IMR-90 (cell line): ENCODE results near the gene DEF6. TPM values are rescaled to one million over a fixed set of nuclear protein-coding genes. Genes with fewer than 3 reads are reported as not detected.

Experiments
- ATAC-seq: fragments of 200-7000 bp; cut with Tn5 transposase; 2 replicates; pipeline ENCODE4 v1.9.1; 2020; ENCODE audit warnings: low read depth, mild to moderate bottlenecking, moderate library complexity
- BruUV-seq: library from RNA; stranded (reverse); fragments of 400-500 nt; replicated peaks from 2 replicates; lab custom pipeline; 2021; lab: Mats Ljungman, UMichigan
- CTCF ChIA-PET: fragments of 300-600 bp; formaldehyde crosslinking; extraction: SDS; loops from one replicate; lab custom pipeline; 2021; ENCODE audit warnings: antibody characterized with exemption; lab: Yijun Ruan, JAX
- POLR2A ChIA-PET: fragments of 300-600 bp; sonication (Branson Sonifier 250); formaldehyde crosslinking; loops from one replicate; lab custom pipeline; 2022; ENCODE audit warnings: antibody characterized with exemption; ENCODE audit not compliant: unreplicated experiment; lab: Charles Lee
- DNase-seq: peaks from one replicate; pipeline ENCODE4 v3.0.0; 2013
- H2AFZ ChIP-seq: replicated peaks from 2 replicates; pipeline ENCODE3; 2013; ENCODE audit warnings: low read length, mild to moderate bottlenecking; ENCODE audit not compliant: poor library complexity
- H2AK5ac ChIP-seq: 2 replicates; pipeline ENCODE4 v1.6.1; 2013; ENCODE audit warnings: low read depth, low read length, inconsistent platforms
- H2AK9ac ChIP-seq: replicated peaks from 2 replicates; pipeline ENCODE3; 2013; ENCODE audit warnings: mild to moderate bottlenecking, low read depth, low read length, moderate library complexity; ENCODE audit not compliant: poor library complexity
- H2BK120ac ChIP-seq: 2 replicates; pipeline ENCODE4 v1.6.1; 2013; ENCODE audit warnings: low read depth, low read length, inconsistent platforms
- H2BK15ac ChIP-seq: 3 replicates; pipeline ENCODE4 v1.6.1; 2013; ENCODE audit warnings: low read depth, low read length, inconsistent platforms
- H2BK20ac ChIP-seq: 2 replicates; pipeline ENCODE4 v1.6.1; 2013; ENCODE audit warnings: low read depth, mild to moderate bottlenecking, inconsistent platforms, low read length, moderate library complexity
- H2BK5ac ChIP-seq: 2 replicates; pipeline ENCODE4 v1.6.1; 2013; ENCODE audit warnings: mild to moderate bottlenecking, low read depth, low read length, inconsistent platforms; ENCODE audit not compliant: poor library complexity, severe bottlenecking
- H3K14ac ChIP-seq: replicated peaks from 2 replicates; pipeline ENCODE4 v1.6.1; 2013; ENCODE audit warnings: low read depth, low read length, inconsistent platforms
- H3K18ac ChIP-seq: 2 replicates; pipeline ENCODE4 v1.6.1; 2013; ENCODE audit warnings: low read depth, low read length, control low read depth
- H3K23ac ChIP-seq: 2 replicates; pipeline ENCODE4 v1.6.1; 2013; ENCODE audit warnings: low read depth, low read length, inconsistent platforms
- H3K27ac ChIP-seq: 2 replicates; pipeline ENCODE4 v1.5.1; 2013; ENCODE audit warnings: mild to moderate bottlenecking, control low read depth, low read length; ENCODE audit not compliant: insufficient read depth
- H3K27me3 ChIP-seq: 2 replicates; pipeline ENCODE4 v1.6.1; 2013; ENCODE audit warnings: low read length; ENCODE audit not compliant: control insufficient read depth, insufficient read depth
- H3K36me3 ChIP-seq: 2 replicates; pipeline ENCODE4 v1.6.1; 2013; ENCODE audit warnings: low read length, mixed read lengths; ENCODE audit not compliant: control insufficient read depth, insufficient read depth
- H3K4ac ChIP-seq: 2 replicates; pipeline ENCODE4 v1.6.1; 2013; ENCODE audit warnings: low read depth, low read length, inconsistent platforms
- H3K4me1 ChIP-seq: 2 replicates; pipeline ENCODE4 v1.6.1; 2013; ENCODE audit warnings: low read length, mixed read lengths; ENCODE audit not compliant: control insufficient read depth, insufficient read depth
- H3K4me2 ChIP-seq: 2 replicates; pipeline ENCODE4 v1.6.1; 2013; ENCODE audit warnings: low read depth, mild to moderate bottlenecking, control low read depth, low read length, moderate library complexity
- H3K4me3 ChIP-seq: 2 replicates; pipeline ENCODE4 v1.5.1; 2013; ENCODE audit warnings: low read depth, mild to moderate bottlenecking, control low read depth, low read length, moderate library complexity; ENCODE audit not compliant: insufficient read depth
- H3K56ac ChIP-seq: 2 replicates; pipeline ENCODE4 v1.6.1; 2013; ENCODE audit warnings: low read length, inconsistent platforms; ENCODE audit not compliant: insufficient read depth; ENCODE audit errors: extremely low read depth
- H3K79me1 ChIP-seq, 2 experiments: 2 replicates each; pipeline ENCODE4 v1.6.1; 2013; ENCODE audit warnings: low read length in 2 of 2, inconsistent platforms in 1 of 2, low read depth in 1 of 2
- H3K9ac ChIP-seq: 2 replicates; pipeline ENCODE4 v1.6.1; 2013; ENCODE audit warnings: low read depth, low read length, control low read depth
- H3K9me1 ChIP-seq: 2 replicates; pipeline ENCODE4 v1.6.1; 2013; ENCODE audit warnings: low read length, inconsistent platforms; ENCODE audit not compliant: insufficient read depth
- H3K9me3 ChIP-seq: 2 replicates; pipeline ENCODE4 v1.6.1; 2013; ENCODE audit warnings: low read length; ENCODE audit not compliant: control insufficient read depth, insufficient read depth
- H4K20me1 ChIP-seq: 2 replicates; pipeline ENCODE4 v1.6.1; 2013; ENCODE audit warnings: low read length, inconsistent platforms; ENCODE audit not compliant: insufficient read depth
- H4K5ac ChIP-seq: 2 replicates; pipeline ENCODE4 v1.6.1; 2013; ENCODE audit warnings: mild to moderate bottlenecking, low read depth, low read length, control low read depth
- H4K8ac ChIP-seq, 2 experiments: 2 replicates each; pipeline ENCODE4 v1.6.1; 2013; ENCODE audit warnings: low read depth in 2 of 2, low read length in 2 of 2, control low read depth in 1 of 2, inconsistent platforms in 1 of 2
- H4K91ac ChIP-seq: 2 replicates; pipeline ENCODE4 v1.6.1; 2013; ENCODE audit warnings: low read depth, low read length, inconsistent platforms; ENCODE audit not compliant: insufficient read depth
- RCOR1 ChIP-seq: IDR thresholded peaks from 2 replicates; pipeline ENCODE4 v1.6.1; 2012; ENCODE audit warnings: mild to moderate bottlenecking, low read length, improper control_type of control experiment; ENCODE audit not compliant: insufficient replicate concordance
- WGBS, 2 experiments: methylation state at CpG; one replicate each; pipeline versions ENCODE4 v1.1.5 to v1.1.7; 2013; ENCODE audit warnings: missing lambda C conversion rate in 2 of 2; ENCODE audit not compliant: insufficient read length in 1 of 2; ENCODE audit errors: extremely low coverage in 2 of 2; 5-methylcytosine and 5-hydroxymethylcytosine counted together
- dilution Hi-C: fragments of 300-500 bp; cut with HindIII; formaldehyde crosslinking; loops from one replicate; pipeline ENCODE4 v1.14.3; 2018; ENCODE audit warnings: low sequenced_read_pairs; ENCODE audit not compliant: unreplicated experiment
- in situ Hi-C: fragments of 300-500 bp; cut with MboI; formaldehyde crosslinking; loops from 3 replicates; pipeline ENCODE4 v1.14.3; 2019; ENCODE audit warnings: low sequenced_read_pairs, inconsistent platforms, mixed read lengths
- intact Hi-C: fragments of 100-400 bp; cut with micrococcal nuclease; formaldehyde crosslinking; loops from 2 replicates; pipeline ENCODE4 v1.10.0; 2022
- polyA plus RNA-seq, 3 experiments: library from polyadenylated mRNA; depleted of rRNA; stranded (reverse); fragments of >200 nt; gene quantifications; 2 replicates each; pipeline ENCODE4 v1.2.3, GENCODE V29; 2012; ENCODE audit warnings: low replicate concordance in 1 of 3
- total RNA-seq: library from RNA; depleted of rRNA; stranded (reverse); fragments of >200 nt; gene quantifications from 2 replicates; pipeline ENCODE4 v1.2.3, GENCODE V29; 2012
- TF ChIP-seq, protein P1 (sequence below): fragments of 150-350 bp; IDR thresholded peaks from 2 replicates; pipeline ENCODE4 v1.6.1; 2017; ENCODE audit warnings: mild to moderate bottlenecking, antibody characterized with exemption, low read length, low read depth

The DEF6 gene
- total and polyA plus RNA-seq, 2 of the 4 experiments (the other 2 are of a cell fraction): 2.5 to 4.2 TPM

DNA sequence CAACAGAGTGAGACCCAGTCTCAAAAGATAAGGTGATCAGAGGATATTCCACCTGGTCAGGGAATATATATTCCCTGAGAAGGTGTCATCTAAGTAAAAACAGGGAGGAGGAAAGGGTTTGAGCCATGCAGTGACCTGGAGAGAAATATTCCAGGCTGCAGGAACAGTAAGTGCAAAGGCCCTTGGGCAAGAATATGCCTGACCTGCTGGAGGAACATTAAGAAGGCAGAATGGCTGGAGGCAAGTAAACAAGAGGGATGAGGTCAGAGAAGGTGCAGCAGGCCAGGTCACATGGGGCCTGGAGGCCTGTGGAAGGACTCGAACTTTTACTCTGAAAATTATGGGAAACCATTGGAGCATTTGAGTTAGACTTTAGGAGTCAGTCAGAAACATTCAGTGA, 6.7 kb downstream of the DEF6 start:
- Histone ChIP-seq H4K5ac (no peak overlapping the region), H3K4ac (no peak overlapping the region), H2AFZ (no peak overlapping the region), H3K27ac (no peak overlapping the region), H3K9me1 (no peaks in the 10 kb centered on the region), H3K9ac (no peak overlapping the region), H3K27me3 (peaks cover 2% of the 10 kb centered on the region; the same call in 1 of the 2 replicates), H3K36me3 (no peaks in the 10 kb centered on the region), H3K9me3 (no peaks in the 10 kb centered on the region), H3K4me3 (no peak overlapping the region), H4K8ac (no peak overlapping the region), H2BK15ac (no peak overlapping the region), H3K56ac (no peak overlapping the region), H3K79me1 (no peaks in the 10 kb centered on the region), H3K18ac (no peak overlapping the region), H4K20me1 (no peaks in the 10 kb centered on the region), H3K23ac (no peak overlapping the region), H3K4me1 (peaks cover 2% of the 10 kb centered on the region), H2BK20ac (no peak overlapping the region), H3K4me2 (no peak overlapping the region), H3K14ac (no peak overlapping the region), H2BK5ac (no peak overlapping the region), H4K91ac (no peak overlapping the region), H2AK9ac (no peak overlapping the region), H2BK120ac (no peak overlapping the region), H2AK5ac (no peak overlapping the region)
- no CpG with 5 or more reads among the region's 1 CpG for WGBS, 2 experiments
- no peak for ATAC-seq
- in situ Hi-C loops (loop anchor here (25.0 kb wide), 1 partner anchor 433 kb away; the partner anchor contains the start of gene ARMC12), intact Hi-C loops (no loop called here), dilution Hi-C loops (no loop called here)
- DNase-seq: no peak
- POLR2A ChIA-PET: no interaction called here
- TF ChIP-seq RCOR1: no peak
- TF ChIP-seq, protein P1, sequence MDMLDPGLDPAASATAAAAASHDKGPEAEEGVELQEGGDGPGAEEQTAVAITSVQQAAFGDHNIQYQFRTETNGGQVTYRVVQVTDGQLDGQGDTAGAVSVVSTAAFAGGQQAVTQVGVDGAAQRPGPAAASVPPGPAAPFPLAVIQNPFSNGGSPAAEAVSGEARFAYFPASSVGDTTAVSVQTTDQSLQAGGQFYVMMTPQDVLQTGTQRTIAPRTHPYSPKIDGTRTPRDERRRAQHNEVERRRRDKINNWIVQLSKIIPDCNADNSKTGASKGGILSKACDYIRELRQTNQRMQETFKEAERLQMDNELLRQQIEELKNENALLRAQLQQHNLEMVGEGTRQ: peak; percentile 36; the same call in 1 of the 2 replicates
- no TSS peak for BruUV-seq
- CTCF ChIA-PET: no interaction called here
